NB4 (cell line): ENCODE results near the gene MYLK.

Experiments
- POLR2A ChIP-seq: IDR thresholded peaks from 2 replicates; pipeline ENCODE4 v1.6.1; 2011; ENCODE audit warnings: mild to moderate bottlenecking; ENCODE audit not compliant: insufficient read length; ENCODE audit errors: extremely low read depth
- TF ChIP-seq, protein P1 (sequence below): IDR thresholded peaks from one replicate; pipeline ENCODE4 v1.5.1; 2012; ENCODE audit warnings: low read depth, low read length

DNA sequence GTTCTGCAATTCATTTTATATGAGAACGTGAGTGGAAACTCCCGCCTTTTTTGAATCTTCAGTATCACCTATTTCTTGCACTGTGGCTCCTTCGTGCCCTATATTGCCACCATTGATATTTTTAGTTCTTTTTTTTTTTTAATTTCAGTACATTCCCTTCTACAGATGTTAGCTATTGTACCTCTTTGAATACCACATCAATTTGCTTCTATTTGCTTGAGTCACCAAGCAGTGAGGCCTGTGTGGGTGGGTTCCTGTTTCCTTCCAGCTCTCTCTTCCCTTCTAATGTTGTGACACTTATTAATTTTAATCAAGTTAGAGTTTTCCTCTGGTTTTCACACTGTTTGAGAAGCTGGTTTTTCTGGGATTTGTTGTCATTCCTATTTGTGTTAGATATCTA is 308.0 kb downstream of the MYLK start:
- TF ChIP-seq POLR2A: no peak
- TF ChIP-seq, protein P1, sequence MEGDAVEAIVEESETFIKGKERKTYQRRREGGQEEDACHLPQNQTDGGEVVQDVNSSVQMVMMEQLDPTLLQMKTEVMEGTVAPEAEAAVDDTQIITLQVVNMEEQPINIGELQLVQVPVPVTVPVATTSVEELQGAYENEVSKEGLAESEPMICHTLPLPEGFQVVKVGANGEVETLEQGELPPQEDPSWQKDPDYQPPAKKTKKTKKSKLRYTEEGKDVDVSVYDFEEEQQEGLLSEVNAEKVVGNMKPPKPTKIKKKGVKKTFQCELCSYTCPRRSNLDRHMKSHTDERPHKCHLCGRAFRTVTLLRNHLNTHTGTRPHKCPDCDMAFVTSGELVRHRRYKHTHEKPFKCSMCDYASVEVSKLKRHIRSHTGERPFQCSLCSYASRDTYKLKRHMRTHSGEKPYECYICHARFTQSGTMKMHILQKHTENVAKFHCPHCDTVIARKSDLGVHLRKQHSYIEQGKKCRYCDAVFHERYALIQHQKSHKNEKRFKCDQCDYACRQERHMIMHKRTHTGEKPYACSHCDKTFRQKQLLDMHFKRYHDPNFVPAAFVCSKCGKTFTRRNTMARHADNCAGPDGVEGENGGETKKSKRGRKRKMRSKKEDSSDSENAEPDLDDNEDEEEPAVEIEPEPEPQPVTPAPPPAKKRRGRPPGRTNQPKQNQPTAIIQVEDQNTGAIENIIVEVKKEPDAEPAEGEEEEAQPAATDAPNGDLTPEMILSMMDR: no peak
